Mesenchymal stem cell (in vitro differentiated cells and primary cell): Measurements from ENCODE around the gene ROCK2.

Source experiments
- DNase-seq: peaks from one replicate; pipeline ENCODE4 v3.0.0-alpha.2; 2013
- H2AFZ ChIP-seq: one replicate; pipeline ENCODE4 v1.6.1; 2013; ENCODE audit warnings: low read depth, mild to moderate bottlenecking, control low read depth, inconsistent platforms, low read length, moderate library complexity
- H2AK5ac ChIP-seq: 2 replicates; pipeline ENCODE4 v1.6.1; 2013; ENCODE audit warnings: low read length, moderate library complexity, mild to moderate bottlenecking, inconsistent platforms; ENCODE audit not compliant: severe bottlenecking
- H2BK120ac ChIP-seq: one replicate; pipeline ENCODE4 v1.6.1; 2013; ENCODE audit warnings: low read depth, mild to moderate bottlenecking, inconsistent platforms, low read length, moderate library complexity
- H2BK12ac ChIP-seq, 2 experiments: one replicate each; pipeline ENCODE4 v1.6.1; 2013; ENCODE audit warnings: inconsistent platforms in 2 of 2, low read length in 2 of 2, mild to moderate bottlenecking in 2 of 2, moderate library complexity in 2 of 2, control low read depth in 1 of 2
- H2BK15ac ChIP-seq: one replicate; pipeline ENCODE4 v1.6.1; 2013; ENCODE audit warnings: mild to moderate bottlenecking, low read depth, inconsistent platforms; ENCODE audit not compliant: poor library complexity, severe bottlenecking
- H2BK5ac ChIP-seq: 2 replicates; pipeline ENCODE4 v1.6.1; 2013; ENCODE audit warnings: low read depth, mild to moderate bottlenecking, low read length, control low read depth, inconsistent platforms; ENCODE audit not compliant: poor library complexity, severe bottlenecking
- H3K14ac ChIP-seq, 2 experiments: one replicate each; pipeline ENCODE4 v1.6.1; 2013; ENCODE audit warnings: inconsistent platforms in 2 of 2, low read length in 2 of 2, control low read depth in 1 of 2, mild to moderate bottlenecking in 1 of 2, moderate library complexity in 1 of 2
- H3K18ac ChIP-seq, 2 experiments: one replicate each; pipeline ENCODE4 v1.6.1; 2013; ENCODE audit warnings: inconsistent platforms in 2 of 2, low read length in 2 of 2, control low read depth in 1 of 2, low read depth in 1 of 2, mild to moderate bottlenecking in 1 of 2
- H3K23ac ChIP-seq, 2 experiments: one replicate each; pipeline ENCODE4 v1.6.1; 2013; ENCODE audit warnings: inconsistent platforms in 2 of 2, low read length in 2 of 2, mild to moderate bottlenecking in 2 of 2, moderate library complexity in 2 of 2, control low read depth in 1 of 2
- H3K27ac ChIP-seq: 2 replicates; pipeline ENCODE4 v1.5.1; 2013; ENCODE audit warnings: mild to moderate bottlenecking, moderate library complexity, low read length, control low read depth, inconsistent platforms; ENCODE audit not compliant: poor library complexity, severe bottlenecking
- H3K27me3 ChIP-seq, 2 experiments: 2 replicates each; pipeline versions ENCODE4 v1.6.1 to v1.7.0; 2013; ENCODE audit warnings: low read length in 2 of 2, mild to moderate bottlenecking in 2 of 2, moderate library complexity in 2 of 2, control low read depth in 1 of 2, inconsistent platforms in 1 of 2; ENCODE audit not compliant: control insufficient read depth in 1 of 2, insufficient read depth in 1 of 2
- H3K36me3 ChIP-seq, 2 experiments: 2 replicates each; pipeline versions ENCODE4 v1.6.1 to v1.7.0; 2013; ENCODE audit warnings: low read length in 2 of 2, control low read depth in 1 of 2, inconsistent platforms in 1 of 2, low read depth in 1 of 2, mild to moderate bottlenecking in 1 of 2; ENCODE audit not compliant: insufficient read depth in 2 of 2, control insufficient read depth in 1 of 2
- H3K4ac ChIP-seq, 2 experiments: one replicate each; pipeline ENCODE4 v1.6.1; 2013; ENCODE audit warnings: inconsistent platforms in 2 of 2, low read length in 2 of 2, mild to moderate bottlenecking in 2 of 2, moderate library complexity in 2 of 2, control low read depth in 1 of 2, low read depth in 1 of 2
- H3K4me1 ChIP-seq: 2 replicates; pipeline ENCODE4 v1.6.1; 2013; ENCODE audit warnings: low read depth, low read length, control low read depth; ENCODE audit not compliant: control insufficient read depth, insufficient read depth
- H3K4me2 ChIP-seq: 2 replicates; pipeline ENCODE4 v1.6.1; 2013; ENCODE audit warnings: low read length, mild to moderate bottlenecking, inconsistent platforms; ENCODE audit not compliant: poor library complexity, severe bottlenecking
- H3K4me3 ChIP-seq, 2 experiments: 2 replicates each; pipeline versions ENCODE4 v1.5.1 to v1.7.0; 2013; ENCODE audit warnings: low read length in 2 of 2, mild to moderate bottlenecking in 2 of 2, control low read depth in 1 of 2, low read depth in 1 of 2; ENCODE audit not compliant: insufficient read depth in 1 of 2
- H3K79me1 ChIP-seq: replicated peaks from 2 replicates; pipeline ENCODE4 v1.6.1; 2013; ENCODE audit warnings: mild to moderate bottlenecking, control low read depth, low read length, inconsistent platforms; ENCODE audit not compliant: poor library complexity, severe bottlenecking
- H3K9ac ChIP-seq: 2 replicates; pipeline ENCODE4 v1.7.0; 2013; ENCODE audit warnings: mild to moderate bottlenecking, low read length, moderate library complexity
- H3K9me3 ChIP-seq: 2 replicates; pipeline ENCODE4 v1.7.0; 2013; ENCODE audit warnings: mild to moderate bottlenecking, low read length; ENCODE audit not compliant: control insufficient read depth
- H4K8ac ChIP-seq: one replicate; pipeline ENCODE4 v1.6.1; 2013; ENCODE audit warnings: inconsistent platforms, mild to moderate bottlenecking, low read length, moderate library complexity
- H4K91ac ChIP-seq: one replicate; pipeline ENCODE4 v1.6.1; 2013; ENCODE audit warnings: mild to moderate bottlenecking, low read length, inconsistent platforms
- WGBS: methylation state at CpG from one replicate; pipeline ENCODE4 v1.1.7; 2013; ENCODE audit warnings: mixed read lengths; 5-methylcytosine and 5-hydroxymethylcytosine counted together

Gene ROCK2

DNA sequence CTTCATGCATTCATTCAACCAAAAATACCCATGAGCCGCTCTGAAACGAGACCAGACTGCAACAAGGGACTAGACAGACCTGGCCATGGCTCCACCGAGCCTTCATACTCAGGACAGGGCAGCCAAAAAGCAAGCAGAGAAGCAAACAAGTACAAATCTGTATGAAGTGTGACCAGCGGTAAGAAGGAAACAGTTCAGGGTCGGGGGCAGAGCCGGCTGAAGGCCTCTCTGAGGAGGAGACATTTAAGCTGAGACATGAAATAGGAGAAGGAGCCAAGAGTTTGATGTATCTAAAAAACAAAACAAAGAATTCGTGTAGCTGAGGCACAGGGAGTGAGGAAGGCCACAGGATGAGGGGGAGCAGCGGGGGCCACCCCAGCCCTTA is 210.5 kb downstream of the ROCK2 start:
- no peaks in the 10 kb centered on the region for H3K36me3 ChIP-seq
- H3K4me1 ChIP-seq: peaks cover 17% of the 10 kb centered on the region
- 65% methylated on average over 8 of the region's 8 CpGs for WGBS
- H3K27ac ChIP-seq: no peak overlapping the region
- no peaks in the 10 kb centered on the region for H3K79me1 ChIP-seq
- H2AK5ac ChIP-seq: no peak overlapping the region
- H3K9ac ChIP-seq: peak overlapping the region; percentile 94
- H3K4me2 ChIP-seq: no peak overlapping the region
- no peak overlapping the region for H3K4ac ChIP-seq
- no peak overlapping the region for H2BK15ac ChIP-seq
- H4K91ac ChIP-seq: no peak overlapping the region
- no peak overlapping the region for H3K14ac ChIP-seq
- no peaks in the 10 kb centered on the region for H3K9me3 ChIP-seq
- peak overlapping the region; percentile 62 for H2AFZ ChIP-seq
- H3K27me3 ChIP-seq: peaks cover 19 to 49% of the 10 kb centered on the region in 2 experiments
- H3K4me3 ChIP-seq: peak overlapping the region in 1 of 2 experiments; percentile 86
- H2BK120ac ChIP-seq: no peak overlapping the region
- no peak overlapping the region for H2BK5ac ChIP-seq
- peak overlapping the region in 1 of 2 experiments; percentile 6 for H2BK12ac ChIP-seq
- DNase-seq: no peak
- no peak overlapping the region for H3K23ac ChIP-seq
- H3K18ac ChIP-seq: no peak overlapping the region
- no peak overlapping the region for H4K8ac ChIP-seq

DNA sequence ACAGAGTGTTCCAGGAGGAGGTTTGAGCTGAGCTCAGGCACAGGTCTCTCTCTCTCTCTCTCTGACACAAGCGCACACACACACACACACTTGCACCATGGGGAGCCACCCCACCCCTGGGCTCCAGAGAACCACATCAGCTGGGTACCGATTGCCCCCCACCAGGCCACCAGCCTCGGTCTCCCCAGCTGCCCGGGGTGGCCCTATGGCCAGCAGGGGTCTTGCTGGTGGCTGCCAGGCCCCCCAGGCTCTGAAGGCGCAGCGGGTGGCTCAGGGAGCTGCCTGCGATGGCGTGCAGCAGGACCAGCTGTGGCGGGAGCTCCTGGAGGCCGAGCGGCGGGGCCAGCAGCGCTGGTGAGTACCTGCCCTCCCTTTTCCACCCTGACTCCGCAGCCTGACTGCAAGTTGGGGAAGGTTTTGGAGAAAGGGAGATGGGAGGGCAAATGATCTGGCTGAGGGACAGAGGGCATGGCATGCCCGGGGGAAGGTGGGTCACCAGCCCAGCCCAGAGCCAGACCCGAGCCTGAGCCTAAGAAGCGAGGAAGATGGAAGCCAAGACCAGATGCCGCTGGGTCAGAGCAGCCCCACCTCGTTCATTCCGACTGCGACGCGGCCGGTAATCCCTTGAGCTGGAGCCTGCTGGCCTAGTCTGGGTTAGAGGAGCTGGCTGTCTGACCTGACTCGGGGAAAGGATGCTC is 211.0 kb downstream of the ROCK2 start:
- Histone ChIP-seq H2BK15ac (no peak overlapping the region), H3K27ac (no peak overlapping the region), H2BK12ac (peak overlapping the region in 1 of 2 experiments; percentile 6), H3K4me3 (peak overlapping the region; percentile 52 to 86), H3K36me3 (no peaks in the 10 kb centered on the region), H3K23ac (no peak overlapping the region), H2AFZ (peak overlapping the region; percentile 86), H3K18ac (no peak overlapping the region), H3K14ac (peak overlapping the region in 1 of 2 experiments; percentile 20), H3K27me3 (peaks cover 19 to 51% of the 10 kb centered on the region in 2 experiments), H3K79me1 (no peaks in the 10 kb centered on the region), H2BK5ac (no peak overlapping the region), H3K9ac (peak overlapping the region; percentile 94), H3K4me2 (peak overlapping the region; percentile 99), H4K8ac (no peak overlapping the region), H3K4me1 (peaks cover 17% of the 10 kb centered on the region), H2BK120ac (no peak overlapping the region), H3K4ac (no peak overlapping the region), H4K91ac (no peak overlapping the region), H2AK5ac (no peak overlapping the region), H3K9me3 (no peaks in the 10 kb centered on the region)
- DNase-seq: peak; percentile 17
- WGBS: 39% methylated on average over 24 of the region's 25 CpGs

- H3K79me1 ChIP-seq: no peaks in the 10 kb centered on the region
- no peak overlapping the region for H2BK5ac ChIP-seq
- H2BK120ac ChIP-seq: no peak overlapping the region
- H2AK5ac ChIP-seq: no peak overlapping the region
- WGBS: 86% methylated on average over 19 of the region's 19 CpGs
- no peak overlapping the region for H3K9ac ChIP-seq
- H3K4me1 ChIP-seq: peaks cover 17% of the 10 kb centered on the region
- H3K4ac ChIP-seq: peak overlapping the region in 1 of 2 experiments; percentile 29
- H3K4me2 ChIP-seq: no peak overlapping the region
- H3K9me3 ChIP-seq: no peaks in the 10 kb centered on the region
- H3K18ac ChIP-seq: peak overlapping the region in 1 of 2 experiments; percentile 6
- peak overlapping the region; percentile 70 for H4K91ac ChIP-seq
- no peak overlapping the region for H3K23ac ChIP-seq
- no peak overlapping the region for H2BK15ac ChIP-seq
- H2AFZ ChIP-seq: no peak overlapping the region
- no peaks in the 10 kb centered on the region for H3K36me3 ChIP-seq
- H3K4me3 ChIP-seq: peak overlapping the region in 1 of 2 experiments; percentile 86
- DNase-seq: no peak
- H3K27me3 ChIP-seq: peaks cover 19 to 54% of the 10 kb centered on the region in 2 experiments
- H3K27ac ChIP-seq: no peak overlapping the region
- peak overlapping the region; percentile 79 for H4K8ac ChIP-seq
- H3K14ac ChIP-seq: no peak overlapping the region
- peak overlapping the region; percentile 17 to 78 for H2BK12ac ChIP-seq
Observed at GRCh38 chr2:11132036-11132671, 212.3 kb downstream of the ROCK2 start.

- H4K91ac ChIP-seq: peak overlapping the region; percentile 24
- no peak overlapping the region for H3K27ac ChIP-seq
- no peak overlapping the region for H3K9ac ChIP-seq
- H3K18ac ChIP-seq: no peak overlapping the region
- H2BK120ac ChIP-seq: no peak overlapping the region
- WGBS: 95% methylated on average over 20 of the region's 20 CpGs
- H3K79me1 ChIP-seq: no peaks in the 10 kb centered on the region
- DNase-seq: no peak
- peak overlapping the region; percentile 29 for H2AK5ac ChIP-seq
- H3K4me3 ChIP-seq: no peak overlapping the region
- no peak overlapping the region for H3K14ac ChIP-seq
- peak overlapping the region; percentile 29 for H4K8ac ChIP-seq
- H3K27me3 ChIP-seq: peaks cover 19 to 48% of the 10 kb centered on the region in 2 experiments
- H2BK12ac ChIP-seq: peak overlapping the region in 1 of 2 experiments; percentile 15
- H3K4me1 ChIP-seq: peaks cover 17% of the 10 kb centered on the region
- H3K23ac ChIP-seq: no peak overlapping the region
- H3K4ac ChIP-seq: no peak overlapping the region
- H2BK5ac ChIP-seq: no peak overlapping the region
- no peak overlapping the region for H2AFZ ChIP-seq
- H3K4me2 ChIP-seq: no peak overlapping the region
- H3K9me3 ChIP-seq: no peaks in the 10 kb centered on the region
- H2BK15ac ChIP-seq: peak overlapping the region; percentile 95
- H3K36me3 ChIP-seq: no peaks in the 10 kb centered on the region
Observed at GRCh38 chr2:11131166-11131920, 213.1 kb downstream of the ROCK2 start.
